NT2/D1 (cell line): ENCODE data around the gene BMPR1B.

Experiments used
- SUZ12 ChIP-seq: IDR thresholded peaks from 2 replicates; pipeline ENCODE4 v1.6.1; 2011; ENCODE audit not compliant: insufficient read length, insufficient read depth; ENCODE audit errors: extremely low read depth
- YY1 ChIP-seq: IDR thresholded peaks from 2 replicates; pipeline ENCODE4 v1.6.1; 2011; ENCODE audit not compliant: insufficient read length, insufficient read depth

DNA sequence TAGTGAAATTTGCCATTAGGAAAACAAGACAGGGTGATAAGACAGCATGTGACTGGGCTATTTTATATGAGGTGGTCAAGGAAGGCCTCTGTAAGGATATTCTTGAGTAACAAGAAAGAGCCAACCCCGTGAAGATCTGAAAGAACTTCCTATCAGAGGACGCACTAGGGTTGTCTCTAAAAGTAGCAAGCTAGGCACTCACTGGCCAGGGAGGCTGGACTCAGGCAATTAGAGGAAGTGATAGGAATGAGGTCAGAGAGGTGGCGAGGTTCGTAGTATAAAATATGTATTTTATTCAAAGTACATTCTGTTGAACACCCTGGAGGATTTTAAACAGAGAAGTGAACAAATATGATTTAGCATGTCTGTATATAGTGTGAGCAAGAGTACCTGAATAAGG lies 4.6 kb downstream of the BMPR1B start:
- TF ChIP-seq SUZ12 (no peak), YY1 (no peak)
